ENCODE measurements around the gene NEB. TPM values are rescaled to one million over a fixed set of nuclear protein-coding genes. Genes with fewer than 3 reads are reported as not detected.

NEB gene
- total and polyA plus RNA-seq, 2 of the 13 experiments (the other 11 are each of a cell fraction or from before 2014, with no cell fraction given), result 0.21 to 0.24 TPM

DNA sequence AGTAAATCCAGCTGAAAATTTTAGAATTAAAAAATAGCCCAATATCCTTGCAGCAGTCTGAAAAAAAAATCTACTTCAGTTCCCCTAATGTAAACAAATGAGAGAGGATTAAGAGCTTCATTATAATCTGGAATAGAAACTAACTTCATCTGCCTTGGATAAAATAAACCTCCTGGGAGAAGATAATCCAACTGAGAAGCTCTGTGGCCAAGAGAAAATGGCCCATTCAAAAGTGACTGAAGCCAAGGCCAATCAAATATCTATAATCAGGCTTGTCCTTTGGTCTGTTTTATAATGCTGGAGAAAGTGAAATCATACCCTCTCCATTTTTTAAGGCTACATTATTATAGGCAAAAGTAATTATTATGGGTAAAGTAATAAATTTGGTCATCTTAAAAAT is 110.0 kb downstream of the NEB start (continued):
- TF ChIP-seq RNF2 (conservative IDR thresholded peaks at IDR 0.05; ENCODE audit: low read depth) (no peak), BRD4 (CRISPR knock-in tag; IDR thresholded peaks at IDR 0.05) (no peak)
- TF ChIP-seq, protein P1, sequence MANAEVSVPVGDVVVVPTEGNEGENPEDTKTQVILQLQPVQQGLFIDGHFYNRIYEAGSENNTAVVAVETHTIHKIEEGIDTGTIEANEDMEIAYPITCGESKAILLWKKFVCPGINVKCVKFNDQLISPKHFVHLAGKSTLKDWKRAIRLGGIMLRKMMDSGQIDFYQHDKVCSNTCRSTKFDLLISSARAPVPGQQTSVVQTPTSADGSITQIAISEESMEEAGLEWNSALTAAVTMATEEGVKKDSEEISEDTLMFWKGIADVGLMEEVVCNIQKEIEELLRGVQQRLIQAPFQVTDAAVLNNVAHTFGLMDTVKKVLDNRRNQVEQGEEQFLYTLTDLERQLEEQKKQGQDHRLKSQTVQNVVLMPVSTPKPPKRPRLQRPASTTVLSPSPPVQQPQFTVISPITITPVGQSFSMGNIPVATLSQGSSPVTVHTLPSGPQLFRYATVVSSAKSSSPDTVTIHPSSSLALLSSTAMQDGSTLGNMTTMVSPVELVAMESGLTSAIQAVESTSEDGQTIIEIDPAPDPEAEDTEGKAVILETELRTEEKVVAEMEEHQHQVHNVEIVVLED (CRISPR knock-in tag; IDR thresholded peaks at IDR 0.05; ENCODE audit: borderline replicate concordance), result no peak

DNA sequence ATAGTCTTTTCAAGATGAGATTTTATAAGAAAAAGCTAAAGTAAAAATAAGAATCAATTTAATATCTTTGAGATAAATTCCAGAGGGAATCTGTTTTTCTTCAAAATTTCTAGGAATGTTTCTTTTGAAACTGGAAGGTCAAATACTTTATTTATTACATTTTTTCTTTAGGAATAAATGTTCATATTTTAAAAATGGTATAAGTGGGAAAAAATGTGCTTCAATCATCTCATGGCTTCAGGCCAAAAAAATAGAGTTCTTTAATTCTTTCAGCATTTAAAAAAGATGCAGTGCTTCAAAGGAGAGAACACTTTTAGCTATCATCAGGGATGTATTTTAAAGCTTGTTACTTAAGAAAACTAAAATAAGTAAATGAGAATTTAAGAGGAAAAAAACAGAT is 110.6 kb downstream of the NEB start:
- ChIA-PET POLR2A (no interaction called here), CTCF (ENCODE audit: low intra/inter-chr PET ratio, low total read pairs) (no interaction called here)
- Histone ChIP-seq H3K4me3 (replicated peaks in 1 of 3; ENCODE audit: insufficient read depth in 1 of 3, low read depth in 2 of 3, low read length in 3 of 3) (no peak overlapping the region), H3K36me3 (replicated peaks in 1 of 2; ENCODE audit: control insufficient read depth in 1 of 2, insufficient read depth in 2 of 2, low read length in 2 of 2) (no peaks in the 10 kb centered on the region), H3K9me3 (ENCODE audit: low read length) (no peaks in the 10 kb centered on the region), H4K20me1 (ENCODE audit: insufficient read depth, low read length) (no peaks in the 10 kb centered on the region), H3K27me3 (ENCODE audit: control insufficient read depth in 1 of 2, insufficient read depth in 2 of 2, low read length in 2 of 2) (no peaks in the 10 kb centered on the region; a peak in 1 of 5 replicates), H3K4me1 (ENCODE audit: insufficient read depth, low read length) (peaks cover 10% of the 10 kb centered on the region), H2AFZ (ENCODE audit: low read length) (no peak overlapping the region), H3K27ac (ENCODE audit: extremely low read length, insufficient read depth, low read length) (no peak overlapping the region), H3K4me2 (ENCODE audit: low read depth, low read length) (no peak overlapping the region), H3K79me2 (ENCODE audit: insufficient read depth, low read length) (no peaks in the 10 kb centered on the region), H3K9ac (ENCODE audit: insufficient read depth, low read depth, low read length) (no peak overlapping the region)
- BruUV-seq (replicated peaks), result no TSS peak
- no peak for ATAC-seq
- DNase-seq (ENCODE audit: low spot score), result no peak
- intact Hi-C loops (cut with micrococcal nuclease; ENCODE audit: unreplicated experiment) (no loop called here), in situ Hi-C loops (cut with HindIII; ENCODE audit: extremely low pct_ligation_motif_present, low pct_unique_long_range_greater_than_20kb) (no loop called here)
- no peak for FAIRE-seq
- TF ChIP-seq ZNF883 (CRISPR knock-in tag; IDR thresholded peaks at IDR 0.05; ENCODE audit: not compliant biosample characterization), result no peak
- no peak for TF ChIP-seq SKI (IDR thresholded peaks at IDR 0.05; ENCODE audit: partially characterized antibody)
- no peak for TF ChIP-seq ZSCAN22 (CRISPR knock-in tag; IDR thresholded peaks at IDR 0.05)
- no peak for TF ChIP-seq STAT5B (CRISPR knock-in tag; IDR thresholded peaks at IDR 0.05)
- TF ChIP-seq, protein P2, sequence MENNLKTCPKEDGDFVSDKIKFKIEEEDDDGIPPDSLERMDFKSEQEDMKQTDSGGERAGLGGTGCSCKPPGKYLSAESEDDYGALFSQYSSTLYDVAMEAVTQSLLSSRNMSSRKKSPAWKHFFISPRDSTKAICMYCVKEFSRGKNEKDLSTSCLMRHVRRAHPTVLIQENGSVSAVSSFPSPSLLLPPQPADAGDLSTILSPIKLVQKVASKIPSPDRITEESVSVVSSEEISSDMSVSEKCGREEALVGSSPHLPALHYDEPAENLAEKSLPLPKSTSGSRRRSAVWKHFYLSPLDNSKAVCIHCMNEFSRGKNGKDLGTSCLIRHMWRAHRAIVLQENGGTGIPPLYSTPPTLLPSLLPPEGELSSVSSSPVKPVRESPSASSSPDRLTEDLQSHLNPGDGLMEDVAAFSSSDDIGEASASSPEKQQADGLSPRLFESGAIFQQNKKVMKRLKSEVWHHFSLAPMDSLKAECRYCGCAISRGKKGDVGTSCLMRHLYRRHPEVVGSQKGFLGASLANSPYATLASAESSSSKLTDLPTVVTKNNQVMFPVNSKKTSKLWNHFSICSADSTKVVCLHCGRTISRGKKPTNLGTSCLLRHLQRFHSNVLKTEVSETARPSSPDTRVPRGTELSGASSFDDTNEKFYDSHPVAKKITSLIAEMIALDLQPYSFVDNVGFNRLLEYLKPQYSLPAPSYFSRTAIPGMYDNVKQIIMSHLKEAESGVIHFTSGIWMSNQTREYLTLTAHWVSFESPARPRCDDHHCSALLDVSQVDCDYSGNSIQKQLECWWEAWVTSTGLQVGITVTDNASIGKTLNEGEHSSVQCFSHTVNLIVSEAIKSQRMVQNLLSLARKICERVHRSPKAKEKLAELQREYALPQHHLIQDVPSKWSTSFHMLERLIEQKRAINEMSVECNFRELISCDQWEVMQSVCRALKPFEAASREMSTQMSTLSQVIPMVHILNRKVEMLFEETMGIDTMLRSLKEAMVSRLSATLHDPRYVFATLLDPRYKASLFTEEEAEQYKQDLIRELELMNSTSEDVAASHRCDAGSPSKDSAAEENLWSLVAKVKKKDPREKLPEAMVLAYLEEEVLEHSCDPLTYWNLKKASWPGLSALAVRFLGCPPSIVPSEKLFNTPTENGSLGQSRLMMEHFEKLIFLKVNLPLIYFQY (CRISPR knock-in tag; IDR thresholded peaks at IDR 0.05; ENCODE audit: borderline replicate concordance), result no peak
- TF ChIP-seq, protein P3, sequence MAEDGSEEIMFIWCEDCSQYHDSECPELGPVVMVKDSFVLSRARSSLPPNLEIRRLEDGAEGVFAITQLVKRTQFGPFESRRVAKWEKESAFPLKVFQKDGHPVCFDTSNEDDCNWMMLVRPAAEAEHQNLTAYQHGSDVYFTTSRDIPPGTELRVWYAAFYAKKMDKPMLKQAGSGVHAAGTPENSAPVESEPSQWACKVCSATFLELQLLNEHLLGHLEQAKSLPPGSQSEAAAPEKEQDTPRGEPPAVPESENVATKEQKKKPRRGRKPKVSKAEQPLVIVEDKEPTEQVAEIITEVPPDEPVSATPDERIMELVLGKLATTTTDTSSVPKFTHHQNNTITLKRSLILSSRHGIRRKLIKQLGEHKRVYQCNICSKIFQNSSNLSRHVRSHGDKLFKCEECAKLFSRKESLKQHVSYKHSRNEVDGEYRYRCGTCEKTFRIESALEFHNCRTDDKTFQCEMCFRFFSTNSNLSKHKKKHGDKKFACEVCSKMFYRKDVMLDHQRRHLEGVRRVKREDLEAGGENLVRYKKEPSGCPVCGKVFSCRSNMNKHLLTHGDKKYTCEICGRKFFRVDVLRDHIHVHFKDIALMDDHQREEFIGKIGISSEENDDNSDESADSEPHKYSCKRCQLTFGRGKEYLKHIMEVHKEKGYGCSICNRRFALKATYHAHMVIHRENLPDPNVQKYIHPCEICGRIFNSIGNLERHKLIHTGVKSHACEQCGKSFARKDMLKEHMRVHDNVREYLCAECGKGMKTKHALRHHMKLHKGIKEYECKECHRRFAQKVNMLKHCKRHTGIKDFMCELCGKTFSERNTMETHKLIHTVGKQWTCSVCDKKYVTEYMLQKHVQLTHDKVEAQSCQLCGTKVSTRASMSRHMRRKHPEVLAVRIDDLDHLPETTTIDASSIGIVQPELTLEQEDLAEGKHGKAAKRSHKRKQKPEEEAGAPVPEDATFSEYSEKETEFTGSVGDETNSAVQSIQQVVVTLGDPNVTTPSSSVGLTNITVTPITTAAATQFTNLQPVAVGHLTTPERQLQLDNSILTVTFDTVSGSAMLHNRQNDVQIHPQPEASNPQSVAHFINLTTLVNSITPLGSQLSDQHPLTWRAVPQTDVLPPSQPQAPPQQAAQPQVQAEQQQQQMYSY (CRISPR knock-in tag; IDR thresholded peaks at IDR 0.05), result no peak
- TF ChIP-seq ZNF337 (CRISPR knock-in tag; IDR thresholded peaks at IDR 0.05; ENCODE audit: borderline replicate concordance, low read depth), result no peak
- no peak for TF ChIP-seq MTA1 (CRISPR knock-in tag; IDR thresholded peaks at IDR 0.05; ENCODE audit: borderline replicate concordance)
- no peak for TF ChIP-seq ZNF510 (CRISPR knock-in tag; IDR thresholded peaks at IDR 0.05; ENCODE audit: low read depth)
- TF ChIP-seq ZNF317 (CRISPR knock-in tag; IDR thresholded peaks at IDR 0.05), result no peak
